Caco-2 (cell line): ENCODE data around the gene RPH3AL. TPM values are rescaled to one million over a fixed set of nuclear protein-coding genes. Genes with fewer than 3 reads are reported as not detected.
A peak's percentile ranks its signal among the peaks of the same experiment; 100 is the strongest.

Experiments used
- BruUV-seq: library from RNA; stranded (reverse); fragments of 400-500 nt; replicated peaks from 2 replicates; lab custom pipeline; 2021; lab: Mats Ljungman, UMichigan
- CTCF ChIA-PET: fragments of 300-600 bp; sonication (Branson Sonifier 250); formaldehyde crosslinking; loops from one replicate; lab custom pipeline; 2022; ENCODE audit warnings: antibody characterized with exemption; lab: Charles Lee
- POLR2A ChIA-PET: fragments of 300-600 bp; sonication (Branson Sonifier 250); formaldehyde crosslinking; loops from one replicate; lab custom pipeline; 2022; ENCODE audit warnings: antibody characterized with exemption; lab: Charles Lee
- DNase-seq, 2 experiments: peaks; one replicate each; pipeline versions ENCODE4 v3.0.0 to v3.0.0-alpha.2; 2020 to 2022
- H3K27me3 ChIP-seq: replicated peaks from 2 replicates; pipeline ENCODE4 v1.6.0; 2011; ENCODE audit warnings: low read length; ENCODE audit not compliant: control insufficient read depth, insufficient read depth
- H3K36me3 ChIP-seq: 2 replicates; pipeline ENCODE4 v1.5.1; 2011; ENCODE audit warnings: low read length; ENCODE audit not compliant: control insufficient read depth, insufficient read depth
- H3K4me1 ChIP-seq: fragments of 250-450 bp; sonication (Bioruptor Pico); 2 replicates; pipeline ENCODE4 v1.5.1; 2020; ENCODE audit warnings: mild to moderate bottlenecking
- H3K4me3 ChIP-seq: 2 replicates; pipeline ENCODE4 v1.5.1; 2011; ENCODE audit warnings: low read depth, mild to moderate bottlenecking, control low read depth, low read length
- H3K9me3 ChIP-seq: fragments of 250-450 bp; sonication (Bioruptor Pico); 2 replicates; pipeline ENCODE4 v1.5.1; 2020; ENCODE audit warnings: mild to moderate bottlenecking, moderate library complexity
- H3K27ac Mint-ChIP-seq: one replicate; pipeline ENCODE4 v1.8.0; 2022; ENCODE audit warnings: mixed read lengths; ENCODE audit not compliant: unreplicated experiment
- H3K27me3 Mint-ChIP-seq: one replicate; pipeline ENCODE4 v1.8.0; 2022; ENCODE audit warnings: mixed read lengths; ENCODE audit not compliant: insufficient read depth, unreplicated experiment
- H3K36me3 Mint-ChIP-seq: one replicate; pipeline ENCODE4 v1.8.0; 2022; ENCODE audit warnings: mild to moderate bottlenecking, mixed read lengths; ENCODE audit not compliant: insufficient read depth, unreplicated experiment
- H3K4me1 Mint-ChIP-seq: one replicate; pipeline ENCODE4 v1.8.0; 2022; ENCODE audit warnings: low read depth, mixed read lengths; ENCODE audit not compliant: unreplicated experiment
- H3K4me3 Mint-ChIP-seq: one replicate; pipeline ENCODE4 v1.8.0; 2022; ENCODE audit warnings: mild to moderate bottlenecking, moderate library complexity, mixed read lengths; ENCODE audit not compliant: unreplicated experiment
- H3K9me3 Mint-ChIP-seq: one replicate; pipeline ENCODE4 v1.8.0; 2022; ENCODE audit warnings: mixed read lengths; ENCODE audit not compliant: unreplicated experiment
- intact Hi-C: fragments of 100-400 bp; cut with micrococcal nuclease; formaldehyde crosslinking; loops from one replicate; pipeline ENCODE4 v1.10.0; 2022; ENCODE audit not compliant: unreplicated experiment
- total RNA-seq: library from RNA; stranded (reverse); gene quantifications from 2 replicates; pipeline ENCODE4 v1.2.3, GENCODE V29; 2022
- TF ChIP-seq, protein P1 (sequence below), 2 experiments: fragments of 200-600 bp in 1 of 2; IDR thresholded peaks; 1 replicate in 1 of 2; 2 replicates in 1 of 2; pipeline versions ENCODE4 v1.5.1 to v1.8.0; 2011 to 2022; ENCODE audit warnings: antibody characterized with exemption in 1 of 2, control low read depth in 1 of 2, inconsistent platforms in 1 of 2, low read depth in 1 of 2, low read length in 1 of 2, mild to moderate bottlenecking in 1 of 2, moderate library complexity in 1 of 2; ENCODE audit not compliant: insufficient read depth in 1 of 2, severe bottlenecking in 1 of 2, unreplicated experiment in 1 of 2

The RPH3AL gene
- total RNA-seq, 1 experiment from 2014 or later, result 36.0 TPM

DNA sequence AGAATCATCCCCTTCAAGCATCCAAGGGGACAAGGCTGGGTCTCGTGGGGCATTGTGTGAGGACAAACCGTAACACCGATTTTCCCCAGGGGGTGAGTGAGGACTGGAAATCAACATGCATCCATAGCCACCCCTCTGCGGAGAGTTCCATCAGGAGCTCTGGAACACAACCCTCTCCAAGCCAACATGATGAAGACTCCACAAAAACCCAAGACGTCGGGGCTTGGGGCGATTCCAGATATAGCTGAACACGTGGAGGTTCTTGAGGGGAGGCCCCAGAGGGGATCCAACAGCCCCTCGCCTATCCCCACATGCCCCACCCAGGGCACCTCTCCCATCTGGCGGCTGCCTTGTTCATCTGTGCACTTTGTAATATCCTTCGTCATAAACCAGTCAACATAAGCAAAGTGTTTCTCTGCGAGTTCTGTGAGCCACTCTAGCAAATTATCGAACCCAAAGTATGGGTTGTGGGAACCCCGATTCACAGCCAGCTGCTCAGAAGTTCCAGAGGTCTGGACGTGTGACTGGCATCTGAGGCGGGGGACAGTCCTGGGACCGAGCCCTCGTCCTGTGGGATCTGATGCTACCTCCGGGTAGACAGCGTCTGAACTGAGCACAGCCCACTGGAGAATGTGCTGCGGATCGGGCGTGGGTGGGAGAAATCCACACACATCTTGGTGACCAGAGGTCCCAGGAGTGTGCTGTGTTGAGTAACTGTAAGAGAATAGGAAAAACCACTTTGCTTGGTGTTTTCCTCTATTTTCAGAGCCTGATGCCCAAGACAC lies 55.5 kb downstream of the RPH3AL start:
- CTCF ChIA-PET, result interaction anchor here (0.9 kb wide), 1 partner anchor 12 kb away, joined by 5 read pairs; no protein-coding TSS in a partner anchor
- BruUV-seq, result no TSS peak
- TF ChIP-seq, protein P1, sequence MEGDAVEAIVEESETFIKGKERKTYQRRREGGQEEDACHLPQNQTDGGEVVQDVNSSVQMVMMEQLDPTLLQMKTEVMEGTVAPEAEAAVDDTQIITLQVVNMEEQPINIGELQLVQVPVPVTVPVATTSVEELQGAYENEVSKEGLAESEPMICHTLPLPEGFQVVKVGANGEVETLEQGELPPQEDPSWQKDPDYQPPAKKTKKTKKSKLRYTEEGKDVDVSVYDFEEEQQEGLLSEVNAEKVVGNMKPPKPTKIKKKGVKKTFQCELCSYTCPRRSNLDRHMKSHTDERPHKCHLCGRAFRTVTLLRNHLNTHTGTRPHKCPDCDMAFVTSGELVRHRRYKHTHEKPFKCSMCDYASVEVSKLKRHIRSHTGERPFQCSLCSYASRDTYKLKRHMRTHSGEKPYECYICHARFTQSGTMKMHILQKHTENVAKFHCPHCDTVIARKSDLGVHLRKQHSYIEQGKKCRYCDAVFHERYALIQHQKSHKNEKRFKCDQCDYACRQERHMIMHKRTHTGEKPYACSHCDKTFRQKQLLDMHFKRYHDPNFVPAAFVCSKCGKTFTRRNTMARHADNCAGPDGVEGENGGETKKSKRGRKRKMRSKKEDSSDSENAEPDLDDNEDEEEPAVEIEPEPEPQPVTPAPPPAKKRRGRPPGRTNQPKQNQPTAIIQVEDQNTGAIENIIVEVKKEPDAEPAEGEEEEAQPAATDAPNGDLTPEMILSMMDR (IDR thresholded peaks at IDR 0.05; ENCODE audit: insufficient read depth in 1 of 2, low read depth in 1 of 2, low read length in 1 of 2, severe bottlenecking in 1 of 2, unreplicated experiment in 1 of 2), result no peak

GRCh38 chr17:296379-296778 lies 56.2 kb downstream of the RPH3AL start:
- POLR2A ChIA-PET, result no interaction called here

More for the DNA sequence above, 55.5 kb downstream of the RPH3AL start:
- H3K36me3 Mint-ChIP-seq, result peaks cover 31% of the 10 kb centered on the region
- no peaks in the 10 kb centered on the region for H3K36me3 ChIP-seq
- H3K9me3 Mint-ChIP-seq, result no peaks in the 10 kb centered on the region
- H3K27me3 ChIP-seq, result no peaks in the 10 kb centered on the region
- H3K4me1 Mint-ChIP-seq, result no peaks in the 10 kb centered on the region
- H3K4me3 ChIP-seq, result no peak overlapping the region
- H3K9me3 ChIP-seq, result no peaks in the 10 kb centered on the region
- H3K4me3 Mint-ChIP-seq, result no peak overlapping the region
- no peaks in the 10 kb centered on the region for H3K4me1 ChIP-seq
- POLR2A ChIA-PET, result no interaction called here
- no peaks in the 10 kb centered on the region for H3K27me3 Mint-ChIP-seq
- intact Hi-C loops, result no loop called here
- no peak overlapping the region for H3K27ac Mint-ChIP-seq
- peak in 1 of 2 experiments; percentile 28 for DNase-seq

More at GRCh38 chr17:296379-296778, 56.2 kb downstream of the RPH3AL start:
- no peak overlapping the region for H3K4me3 ChIP-seq
- H3K27me3 ChIP-seq, result no peaks in the 10 kb centered on the region
- no TSS peak for BruUV-seq
- CTCF ChIA-PET, result interaction anchor here (0.9 kb wide), 1 partner anchor 12 kb away, joined by 5 read pairs; no protein-coding TSS in a partner anchor
- Mint-ChIP-seq H3K27me3 (no peaks in the 10 kb centered on the region), H3K27ac (no peak overlapping the region), H3K4me3 (no peak overlapping the region), H3K9me3 (no peaks in the 10 kb centered on the region), H3K4me1 (no peaks in the 10 kb centered on the region), H3K36me3 (peaks cover 31% of the 10 kb centered on the region)
- intact Hi-C loops, result no loop called here
- no peaks in the 10 kb centered on the region for H3K9me3 ChIP-seq
- TF ChIP-seq, protein P1 (IDR thresholded peaks at IDR 0.05; ENCODE audit: insufficient read depth in 1 of 2, low read depth in 1 of 2, low read length in 1 of 2, severe bottlenecking in 1 of 2, unreplicated experiment in 1 of 2), result no peak
- H3K4me1 ChIP-seq, result no peaks in the 10 kb centered on the region
- no peaks in the 10 kb centered on the region for H3K36me3 ChIP-seq
- DNase-seq, result peak in 1 of 2 experiments; percentile 25
